Stimulated activated CD8-positive, alpha-beta memory T cell treated with anti-CD3 and anti-CD28 coated beads, Interleukin-2, amount 100 ng/mL, for 48 hours (primary cell): ENCODE data around the gene RBMXL3.
"Not testable (repeated sequence)": the region's sequence is repeated elsewhere in the genome, so short reads cannot be mapped to it uniquely, and the experiment has no call there.

Source experiments
- DNase-seq, 2 donors: peaks; one replicate each; pipeline ENCODE4 v3.0.0-alpha.2; 2020; ENCODE audit warnings: low read depth in 2 of 2

The RBMXL3 gene

GRCh38 chrX:115189110-115189509, at the start of gene RBMXL3:
TSS of gene RBMXL3 (plus strand) at chrX:115189410. CDS start at chrX:115189442, 32 bp downstream.
- DNase-seq = no peak

DNA sequence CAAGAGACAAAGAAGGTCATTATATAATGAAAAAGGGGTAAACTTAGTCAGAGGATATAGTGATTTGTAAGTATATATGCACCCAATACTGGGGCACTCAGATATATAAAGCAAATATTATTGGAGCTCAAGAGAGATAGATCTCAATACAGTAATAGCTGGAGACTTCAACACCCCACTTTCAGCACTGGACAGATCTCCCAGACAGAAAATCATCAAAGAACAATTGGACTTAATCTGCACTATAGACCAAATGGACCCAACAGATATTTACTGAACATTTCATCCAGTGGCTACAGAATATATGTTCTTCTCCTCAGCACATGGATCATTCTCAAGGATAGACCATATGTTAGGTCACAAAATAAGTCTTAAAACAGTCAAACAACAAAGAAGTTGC, 47.2 kb upstream of the RBMXL3 start:
- no peak for DNase-seq

DNA sequence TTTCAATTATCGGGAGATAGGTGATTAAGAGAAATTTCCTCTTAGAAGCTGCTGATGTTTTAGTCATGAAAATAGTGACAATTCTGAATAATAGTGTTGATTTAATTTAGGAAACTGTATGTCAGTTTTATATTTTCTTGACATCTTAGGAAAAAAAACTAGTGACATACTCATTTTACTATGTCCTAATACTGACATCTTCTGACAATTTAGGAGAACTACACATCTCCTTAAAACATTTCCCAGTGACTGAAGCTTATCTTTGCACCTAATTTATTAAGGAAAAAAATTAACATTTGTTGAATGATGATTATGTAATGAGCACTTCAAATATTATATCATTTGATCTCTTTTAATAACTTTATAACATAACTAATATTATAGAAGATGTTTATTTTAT, 42.0 kb upstream of the RBMXL3 start:
- DNase-seq = no peak

DNA sequence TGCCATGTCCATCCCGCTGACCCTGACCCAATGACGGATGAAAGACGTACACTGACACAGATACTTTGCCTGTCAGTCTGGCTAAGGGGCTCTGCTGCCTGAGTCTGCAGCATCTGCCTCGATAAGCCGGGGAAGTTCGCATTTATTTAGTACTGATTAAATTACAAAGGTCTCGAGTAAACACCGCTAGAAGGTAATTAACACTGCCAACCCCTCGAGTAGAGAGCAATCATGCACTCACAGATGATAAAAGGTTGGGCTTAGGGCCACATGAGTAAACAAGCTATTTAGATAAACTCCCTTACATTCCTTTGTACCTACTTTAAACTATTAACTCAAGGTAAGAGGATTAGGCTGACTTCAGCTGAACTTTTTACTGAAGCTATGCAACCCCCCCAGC, 16.0 kb upstream of the RBMXL3 start:
- no peak for DNase-seq

- DNase-seq = no peak
Measured at GRCh38 chrX:115174548-115174947, 14.7 kb upstream of the RBMXL3 start.

- DNase-seq = no peak
Measured at GRCh38 chrX:115177932-115178331, 11.3 kb upstream of the RBMXL3 start.

DNA sequence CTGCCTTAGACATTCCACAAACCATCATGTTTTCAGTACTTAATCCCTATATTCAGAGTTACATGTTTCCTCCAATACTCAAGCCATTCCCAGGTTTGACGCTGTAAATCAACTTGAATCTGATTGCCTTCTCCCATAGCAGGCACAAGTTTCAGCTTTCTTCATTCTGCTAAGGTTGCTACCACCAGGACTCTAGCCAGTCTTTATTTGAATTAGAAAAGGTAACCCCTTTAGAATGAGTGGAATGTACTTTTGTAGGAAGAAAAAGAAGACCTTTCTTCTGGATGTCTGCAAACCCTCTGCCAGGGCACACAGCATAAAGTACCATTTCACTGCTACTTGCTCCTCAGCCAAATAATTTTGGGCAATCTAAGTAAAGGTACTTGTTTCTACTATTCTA, 10.7 kb upstream of the RBMXL3 start:
- no peak for DNase-seq

GRCh38 chrX:115183980-115184379, 5.2 kb upstream of the RBMXL3 start:
- DNase-seq = no peak

DNA sequence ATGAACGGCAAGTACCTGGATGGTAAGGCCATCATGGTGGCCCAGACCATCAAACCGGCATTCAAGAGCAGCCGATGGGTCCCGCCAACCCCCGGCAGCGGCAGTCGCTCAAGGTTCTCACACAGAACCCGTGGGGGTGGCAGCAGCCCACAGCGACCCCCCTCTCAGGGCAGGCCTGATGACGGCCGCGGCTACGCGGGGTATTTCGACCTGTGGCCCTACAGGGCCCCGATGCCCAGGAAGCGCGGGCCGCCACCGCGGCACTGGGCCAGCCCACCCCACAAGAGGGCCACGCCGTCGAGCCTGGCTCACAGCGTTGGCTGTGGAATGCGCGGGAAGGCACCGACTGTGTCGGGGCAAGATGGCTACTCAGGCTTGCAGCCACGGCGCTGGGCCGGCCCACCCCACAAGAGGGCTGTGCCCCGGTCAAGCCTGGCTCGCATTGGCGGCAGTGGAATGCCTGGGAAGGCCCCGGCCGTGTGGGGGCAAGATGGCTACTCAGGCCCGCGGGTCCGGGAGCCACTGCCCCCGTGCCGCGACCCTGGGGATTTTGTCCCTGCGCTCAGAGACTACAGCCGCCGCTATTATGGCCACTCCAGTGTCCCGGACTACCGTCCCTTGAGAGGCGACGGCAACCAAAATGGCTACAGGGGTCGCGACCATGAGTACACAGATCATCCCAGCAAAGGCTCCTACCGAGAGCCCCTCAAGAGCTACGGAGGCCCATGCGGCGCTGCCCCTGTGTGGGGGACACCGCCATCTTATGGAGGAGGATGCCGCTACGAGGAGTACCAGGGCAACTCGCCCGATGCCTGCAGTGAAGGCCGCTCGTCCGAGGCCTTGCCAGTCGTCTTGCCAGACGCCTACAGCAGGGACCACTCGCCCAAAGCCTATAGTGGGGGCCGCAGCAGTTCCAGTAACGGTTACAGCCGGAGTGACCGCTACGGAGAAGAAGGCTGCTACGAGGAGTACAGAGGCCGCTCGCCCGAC, 731 bp downstream of the RBMXL3 start:
- no peak for DNase-seq

- no peak for DNase-seq
Measured at GRCh38 chrX:115190636-115191489, 1.7 kb downstream of the RBMXL3 start.

- no peak for DNase-seq
Measured at GRCh38 chrX:115191490-115192243, 2.5 kb downstream of the RBMXL3 start.

DNA sequence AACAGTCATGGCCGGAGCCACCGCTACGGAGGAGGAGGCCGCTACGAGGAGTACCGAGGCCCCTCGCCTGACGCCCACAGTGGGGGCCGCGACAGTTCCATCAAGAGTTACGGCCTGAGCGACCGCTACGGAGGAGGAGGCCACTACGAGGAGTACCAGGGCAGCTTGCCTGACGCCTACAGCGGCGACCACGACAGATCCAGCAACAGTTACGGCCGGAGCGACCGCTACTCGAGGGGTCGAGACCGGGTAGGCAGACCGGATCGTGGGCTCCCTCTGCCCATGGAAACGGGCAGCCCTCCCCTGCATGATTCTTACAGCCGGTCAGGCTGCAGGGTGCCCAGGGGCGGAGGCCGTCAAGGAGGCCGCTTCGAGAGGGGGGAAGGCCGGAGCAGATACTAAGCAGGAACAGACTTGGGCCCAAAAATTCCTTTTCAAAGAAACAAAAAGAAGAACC, 3.1 kb downstream of the RBMXL3 start:
- DNase-seq = no peak

DNA sequence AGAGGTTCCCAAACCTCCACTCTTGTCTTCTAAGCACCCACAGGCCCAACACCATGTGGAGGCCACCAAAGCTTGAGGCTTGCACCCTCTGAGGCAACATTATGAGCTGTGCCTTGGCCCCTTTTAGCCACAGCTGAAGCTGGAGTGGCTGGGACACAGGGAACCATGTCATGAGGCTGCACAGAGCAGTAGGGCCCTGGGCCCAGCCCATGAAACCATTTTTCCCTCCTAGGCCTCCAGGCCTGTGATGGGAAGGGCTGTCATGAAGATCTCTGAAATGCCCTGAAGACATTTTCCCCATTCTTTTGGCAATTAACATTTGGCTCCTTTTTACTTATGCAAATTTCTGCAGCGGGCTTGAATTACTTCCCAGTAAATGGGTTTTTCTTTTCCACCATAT, 14.8 kb downstream of the RBMXL3 start:
- DNase-seq = no peak

DNA sequence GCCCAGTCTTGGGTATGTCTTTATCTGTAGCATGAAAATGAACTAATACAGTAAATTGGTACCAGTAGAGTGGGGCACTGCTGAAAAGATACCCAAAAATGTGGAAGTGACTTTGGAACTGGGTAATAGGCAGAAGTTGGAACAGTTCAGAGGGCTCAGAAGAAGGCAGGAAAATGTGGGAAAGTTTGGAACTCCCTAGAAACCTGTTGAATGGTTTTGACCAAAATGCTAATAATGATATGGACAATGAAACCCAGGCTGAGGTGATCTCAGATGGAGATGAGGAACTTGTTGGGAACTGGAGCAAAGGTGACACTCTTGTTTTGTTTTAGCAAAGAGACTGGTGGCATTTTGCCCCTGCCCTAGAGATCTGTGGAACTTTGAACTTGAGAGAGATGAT, 20.3 kb downstream of the RBMXL3 start:
- not testable (repeated sequence) for DNase-seq

DNA sequence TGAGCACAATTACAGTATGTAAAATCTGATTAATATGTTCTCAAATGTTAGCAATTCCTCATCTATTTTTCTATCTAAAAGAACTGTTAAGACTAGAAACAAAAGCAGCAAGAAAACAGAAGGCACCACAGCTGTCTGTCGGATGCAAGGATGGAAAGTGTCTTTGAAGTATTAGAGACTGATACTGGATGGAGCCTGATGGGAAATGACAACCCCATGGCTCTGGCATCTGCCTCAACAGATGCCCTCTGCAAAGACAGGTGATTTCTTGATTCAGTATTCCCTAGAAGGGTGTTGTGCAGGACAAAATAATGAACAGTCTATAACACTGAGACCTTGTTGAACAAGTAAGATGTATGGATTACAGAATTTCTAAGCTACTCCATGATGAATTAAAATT, 24.9 kb downstream of the RBMXL3 start:
- DNase-seq = no peak

DNA sequence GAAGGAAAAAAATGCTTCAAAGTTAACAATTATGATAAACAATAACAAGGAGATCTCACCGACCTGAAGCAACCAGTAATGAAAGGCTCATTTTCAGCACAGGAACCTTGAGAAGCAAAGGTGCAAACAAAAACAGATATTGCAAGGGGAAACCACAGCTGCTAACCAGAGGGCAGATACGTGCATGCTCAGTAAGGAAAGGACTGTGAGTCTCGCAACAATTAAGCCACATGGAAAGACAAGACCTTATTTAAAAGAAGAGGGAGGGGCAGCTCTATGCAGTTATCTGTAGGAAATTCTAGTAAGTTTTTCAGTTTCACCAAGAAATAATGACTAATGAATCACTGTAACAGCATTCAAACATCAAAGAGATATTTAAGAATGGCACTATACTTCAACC, 25.4 kb downstream of the RBMXL3 start:
- no peak for DNase-seq

- not testable (repeated sequence) for DNase-seq
Measured at GRCh38 chrX:115217346-115217745, 28.1 kb downstream of the RBMXL3 start.

- DNase-seq = no peak
Measured at GRCh38 chrX:115226929-115227328, 37.7 kb downstream of the RBMXL3 start.

DNA sequence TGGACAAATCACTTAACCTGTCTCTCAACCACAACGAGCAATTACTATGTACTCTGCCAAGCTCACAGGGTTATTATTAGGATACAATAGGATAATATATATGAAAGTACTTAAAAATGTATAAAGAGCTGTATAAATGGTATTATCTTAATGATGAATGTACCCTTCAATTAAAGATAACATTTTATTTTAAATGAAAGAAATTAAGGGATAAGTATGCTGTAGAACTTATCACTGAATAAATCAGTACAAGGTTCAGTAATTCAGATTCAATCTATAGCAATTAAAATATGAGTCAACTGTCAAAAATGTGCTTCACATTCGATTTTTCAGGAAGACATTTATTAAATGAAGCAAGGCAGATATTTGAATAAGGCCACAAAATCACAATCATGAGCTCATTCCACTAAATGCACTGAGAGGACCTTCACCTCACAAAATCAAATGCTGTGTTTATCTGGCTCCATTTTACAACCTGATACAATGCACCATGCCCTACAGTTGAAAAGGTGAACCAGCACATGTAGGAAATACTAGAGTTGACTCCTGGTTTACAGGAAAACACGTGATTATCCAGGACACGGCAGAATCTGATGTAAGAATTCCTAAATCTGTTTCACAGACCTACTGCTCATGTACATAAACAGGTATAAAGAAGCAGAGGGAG, 40.3 kb downstream of the RBMXL3 start:
- DNase-seq = no peak

DNA sequence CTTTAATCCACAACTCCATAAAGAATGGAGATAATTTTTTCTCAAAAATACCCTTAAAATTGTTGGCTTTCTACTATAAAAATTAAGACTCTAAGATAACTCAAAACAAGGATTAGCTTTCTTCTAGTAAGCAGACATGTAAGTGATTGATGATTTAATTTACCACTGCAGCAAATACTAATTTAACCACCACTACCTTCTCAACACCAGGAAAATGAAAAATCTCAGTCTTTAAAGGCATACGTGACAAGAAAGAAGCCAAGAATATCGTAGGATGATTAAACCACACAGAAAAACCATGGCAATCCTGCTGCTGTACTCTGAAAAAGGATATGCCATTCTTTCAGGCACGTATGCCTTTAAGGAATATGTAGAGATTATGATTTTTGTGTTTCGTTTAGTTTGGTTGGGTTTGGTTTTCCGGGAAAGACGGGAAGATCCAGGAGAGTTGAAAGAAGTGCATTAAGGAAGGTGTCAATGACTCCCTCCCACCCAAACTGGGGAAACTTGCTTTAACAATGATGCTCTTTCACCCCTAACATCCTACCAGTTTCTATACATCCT, 43.8 kb downstream of the RBMXL3 start:
- no peak for DNase-seq
